ENCODE data around the gene TLCD3A. TPM values are rescaled to one million over a fixed set of nuclear protein-coding genes. Genes with fewer than 3 reads are reported as not detected.
A peak's percentile ranks its signal among the peaks of the same experiment; 100 is the strongest.

Gene TLCD3A
- total RNA-seq, 4 donors from 2014 or later, result 47.8 to 120 (median 79.4) TPM

DNA sequence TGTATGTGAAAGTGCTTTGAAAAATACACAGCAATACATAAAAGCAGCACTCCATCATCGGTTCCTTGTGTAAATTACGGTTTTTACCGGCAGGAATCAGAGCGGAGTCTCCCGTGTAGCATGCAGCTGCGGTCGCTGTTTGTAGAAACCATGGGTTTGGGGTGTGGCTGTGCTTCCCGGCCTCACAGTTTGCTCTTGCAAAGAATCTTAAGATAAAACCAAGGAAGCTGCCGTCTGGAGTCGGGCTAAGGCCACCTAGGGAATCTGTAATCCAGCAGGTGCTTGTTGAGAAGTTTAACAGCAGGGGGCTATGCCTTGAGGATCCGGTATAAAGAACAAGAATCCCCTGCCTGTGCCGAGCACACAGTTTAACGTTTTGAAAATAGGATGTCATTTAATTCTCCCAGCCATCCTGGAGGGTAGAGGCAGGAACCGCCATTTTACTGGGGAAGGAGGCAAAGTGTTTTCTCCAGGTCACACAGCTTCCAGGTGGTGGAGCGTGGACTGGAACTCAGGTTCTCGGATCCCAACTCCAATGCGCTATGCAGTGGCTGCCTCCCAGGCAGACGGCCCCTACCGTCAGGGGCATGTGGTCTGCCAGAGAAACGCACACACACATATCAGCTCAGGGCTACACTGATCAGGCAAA lies 6.0 kb upstream of the TLCD3A start:
- Histone ChIP-seq H3K4me1 (peaks cover 35% of the 10 kb centered on the region), H3K36me3 (no peaks in the 10 kb centered on the region), H3K27me3 (no peaks in the 10 kb centered on the region), H3K4me3 (no peak overlapping the region), H3K9me3 (no peaks in the 10 kb centered on the region), H3K27ac (peak overlapping the region; percentile 62)
- DNase-seq (ENCODE audit: low spot score in 2 of 2), result no peak
- WGBS, result 59% methylated on average over 20 of the region's 20 CpGs
- TF ChIP-seq POLR2A (IDR thresholded peaks at IDR 0.05), result no peak
- TF ChIP-seq, protein P1, sequence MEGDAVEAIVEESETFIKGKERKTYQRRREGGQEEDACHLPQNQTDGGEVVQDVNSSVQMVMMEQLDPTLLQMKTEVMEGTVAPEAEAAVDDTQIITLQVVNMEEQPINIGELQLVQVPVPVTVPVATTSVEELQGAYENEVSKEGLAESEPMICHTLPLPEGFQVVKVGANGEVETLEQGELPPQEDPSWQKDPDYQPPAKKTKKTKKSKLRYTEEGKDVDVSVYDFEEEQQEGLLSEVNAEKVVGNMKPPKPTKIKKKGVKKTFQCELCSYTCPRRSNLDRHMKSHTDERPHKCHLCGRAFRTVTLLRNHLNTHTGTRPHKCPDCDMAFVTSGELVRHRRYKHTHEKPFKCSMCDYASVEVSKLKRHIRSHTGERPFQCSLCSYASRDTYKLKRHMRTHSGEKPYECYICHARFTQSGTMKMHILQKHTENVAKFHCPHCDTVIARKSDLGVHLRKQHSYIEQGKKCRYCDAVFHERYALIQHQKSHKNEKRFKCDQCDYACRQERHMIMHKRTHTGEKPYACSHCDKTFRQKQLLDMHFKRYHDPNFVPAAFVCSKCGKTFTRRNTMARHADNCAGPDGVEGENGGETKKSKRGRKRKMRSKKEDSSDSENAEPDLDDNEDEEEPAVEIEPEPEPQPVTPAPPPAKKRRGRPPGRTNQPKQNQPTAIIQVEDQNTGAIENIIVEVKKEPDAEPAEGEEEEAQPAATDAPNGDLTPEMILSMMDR (IDR thresholded peaks at IDR 0.05), result no peak
- no peak for TF ChIP-seq EP300 (IDR thresholded peaks at IDR 0.05)
- TF ChIP-seq POLR2AphosphoS5 (IDR thresholded peaks at IDR 0.05), result no peak

GRCh38 chr17:728911-729310 lies 3.5 kb upstream of the TLCD3A start:
- peaks cover 46% of the 10 kb centered on the region for H3K4me1 ChIP-seq
- no peaks in the 10 kb centered on the region for H3K9me3 ChIP-seq
- H3K27me3 ChIP-seq, result no peaks in the 10 kb centered on the region
- no peak overlapping the region for H3K4me3 ChIP-seq
- 52% methylated on average over 5 of the region's 5 CpGs for WGBS
- no peaks in the 10 kb centered on the region for H3K36me3 ChIP-seq
- peak overlapping the region; percentile 92 for H3K27ac ChIP-seq
- no peak for DNase-seq (ENCODE audit: low spot score in 2 of 2)
- TF ChIP-seq, protein P1 (IDR thresholded peaks at IDR 0.05), result no peak
- TF ChIP-seq EP300 (IDR thresholded peaks at IDR 0.05) (no peak), POLR2AphosphoS5 (IDR thresholded peaks at IDR 0.05) (no peak), POLR2A (IDR thresholded peaks at IDR 0.05) (no peak)

DNA sequence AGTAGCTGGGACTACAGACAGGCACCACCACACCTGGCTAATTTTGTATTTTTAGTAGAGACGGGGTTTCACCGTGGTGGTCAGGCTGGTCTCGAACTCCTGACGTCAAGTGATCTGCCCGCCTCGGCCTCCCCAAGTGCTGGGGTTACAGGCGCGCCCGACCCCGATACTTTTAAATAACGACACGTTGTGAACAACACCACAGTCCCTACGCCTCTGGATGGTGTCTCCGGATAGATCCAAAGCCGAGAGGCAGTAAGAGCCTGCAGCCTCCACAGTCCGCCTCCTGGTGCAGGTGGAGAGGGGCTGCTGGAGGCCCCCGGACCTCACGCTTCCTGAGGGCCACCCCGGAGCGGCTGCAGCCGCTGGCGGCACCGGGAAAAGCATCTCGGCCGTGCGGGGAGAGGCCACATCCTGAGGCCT lies 741 bp upstream of the TLCD3A start:
- H3K9me3 ChIP-seq, result no peaks in the 10 kb centered on the region
- peak in 1 of 2 donors; percentile 70 for DNase-seq (ENCODE audit: low spot score in 2 of 2)
- peaks cover 43% of the 10 kb centered on the region for H3K4me1 ChIP-seq
- no peaks in the 10 kb centered on the region for H3K27me3 ChIP-seq
- WGBS, result 10% methylated on average over 18 of the region's 26 CpGs
- peak overlapping the region; percentile 92 for H3K27ac ChIP-seq
- peak overlapping the region; percentile 82 for H3K4me3 ChIP-seq
- TF ChIP-seq EP300 (IDR thresholded peaks at IDR 0.05) (no peak), POLR2AphosphoS5 (IDR thresholded peaks at IDR 0.05) (no peak), POLR2A (IDR thresholded peaks at IDR 0.05) (no peak)
- TF ChIP-seq, protein P1 (IDR thresholded peaks at IDR 0.05), result no peak
- H3K36me3 ChIP-seq, result no peaks in the 10 kb centered on the region

GRCh38 chr17:732902-733720 lies 715 bp downstream of the TLCD3A start:
- DNase-seq (ENCODE audit: low spot score in 2 of 2), result peak in 1 of 2 donors; percentile 71
- 23% methylated on average over 16 of the region's 57 CpGs for WGBS
- Histone ChIP-seq H3K4me1 (peaks cover 48% of the 10 kb centered on the region), H3K36me3 (no peaks in the 10 kb centered on the region), H3K27me3 (no peaks in the 10 kb centered on the region), H3K9me3 (no peaks in the 10 kb centered on the region), H3K4me3 (peak overlapping the region; percentile 82), H3K27ac (peak overlapping the region; percentile 92)
- no peak for TF ChIP-seq POLR2AphosphoS5 (IDR thresholded peaks at IDR 0.05)
- TF ChIP-seq POLR2A (IDR thresholded peaks at IDR 0.05), result no peak
- no peak for TF ChIP-seq EP300 (IDR thresholded peaks at IDR 0.05)
- TF ChIP-seq, protein P1 (IDR thresholded peaks at IDR 0.05), result no peak

- DNase-seq (ENCODE audit: low spot score in 2 of 2), result no peak
- TF ChIP-seq, protein P1 (IDR thresholded peaks at IDR 0.05), result no peak
- TF ChIP-seq POLR2AphosphoS5 (IDR thresholded peaks at IDR 0.05) (no peak), EP300 (IDR thresholded peaks at IDR 0.05) (no peak), POLR2A (IDR thresholded peaks at IDR 0.05) (no peak)
- H3K27ac ChIP-seq, result peak overlapping the region; percentile 92
- 64% methylated on average over 10 of the region's 10 CpGs for WGBS
- H3K27me3 ChIP-seq, result no peaks in the 10 kb centered on the region
- H3K4me3 ChIP-seq, result peak overlapping the region; percentile 82
- H3K9me3 ChIP-seq, result no peaks in the 10 kb centered on the region
- peaks cover 5% of the 10 kb centered on the region for H3K36me3 ChIP-seq
- H3K4me1 ChIP-seq, result peaks cover 42% of the 10 kb centered on the region
Observed at GRCh38 chr17:733743-734142, 1.3 kb downstream of the TLCD3A start.
